BLaER1 treated with 17β-estradiol and CSF1 and Interleukin-3, amounts not matched to agents 10 nM and 100 nM (cell line): Measurements from ENCODE around the gene ZNF385A.
A peak's percentile ranks its signal among the peaks of the same experiment; 100 is the strongest.

Experiments
- H3K27ac ChIP-seq, 11 experiments: shearing (Covaris generic); formaldehyde crosslinking; 2 replicates each; pipeline ENCODE4 v1.8.1; 2022
- H3K27me3 ChIP-seq, 11 experiments: shearing (Covaris generic); formaldehyde crosslinking; 2 replicates each; pipeline ENCODE4 v1.8.1; 2022
- H3K36me3 ChIP-seq, 11 experiments: shearing (Covaris generic); formaldehyde crosslinking; 2 replicates each; pipeline ENCODE4 v1.8.1; 2022
- H3K4me1 ChIP-seq, 10 experiments: shearing (Covaris generic); formaldehyde crosslinking; 2 replicates each; pipeline ENCODE4 v1.8.1; 2022
- H3K4me2 ChIP-seq, 11 experiments: shearing (Covaris generic); formaldehyde crosslinking; 2 replicates each; pipeline ENCODE4 v1.8.1; 2022
- H3K4me3 ChIP-seq, 10 experiments: shearing (Covaris generic); formaldehyde crosslinking; 2 replicates each; pipeline ENCODE4 v1.8.1; 2022
- H3K9ac ChIP-seq, 11 experiments: shearing (Covaris generic); formaldehyde crosslinking; 2 replicates each; pipeline ENCODE4 v1.8.1; 2022
- H3K9me3 ChIP-seq, 11 experiments: shearing (Covaris generic); formaldehyde crosslinking; replicated peaks in 1 of 11; 2 replicates each; pipeline ENCODE4 v1.8.1; 2022
- H4K20me1 ChIP-seq, 11 experiments: shearing (Covaris generic); formaldehyde crosslinking; 2 replicates each; pipeline ENCODE4 v1.8.1; 2022
- Cebpa-rat ChIP-seq, 11 experiments: shearing (Covaris generic); IDR thresholded peaks; 2 replicates each; pipeline ENCODE4 v1.8.1; 2022

The ZNF385A gene

GRCh38 chr12:54377797-54378515 lies 6.6 kb downstream of the ZNF385A start:
- Histone ChIP-seq H3K27ac (0 out of 22 replicates have a peak overlapping the region, but pooled peaks of 1 of the 11 experiments have one; percentile 57), H3K36me3 (peaks cover 0 to 79% (median 44%) of the 10 kb centered on the region in 11 experiments; a peak in 15 of 22 replicates), H3K9me3 (no peaks in the 10 kb centered on the region), H3K4me1 (peaks cover 55 to 98% (median 81%) of the 10 kb centered on the region in 10 experiments), H3K4me3 (peak overlapping the region in 6 of 10 experiments; percentile 48 to 72 (median 60); a peak in 12 of 20 replicates), H3K27me3 (peaks cover 0 to 15% (median 0%) of the 10 kb centered on the region in 11 experiments; a peak in 5 of 22 replicates), H4K20me1 (peaks cover 0 to 71% (median 12%) of the 10 kb centered on the region in 11 experiments; a peak in 13 of 22 replicates), H3K9ac (peak overlapping the region in 7 of 11 experiments; percentile 67 to 82 (median 76); a peak in 12 of 22 replicates), H3K4me2 (peak overlapping the region; percentile 80 to 99 (median 97))
- no peak for TF ChIP-seq Cebpa-rat (IDR thresholded peaks at IDR 0.05)

GRCh38 chr12:54377007-54377406 lies 7.5 kb downstream of the ZNF385A start:
- no peak for TF ChIP-seq Cebpa-rat (IDR thresholded peaks at IDR 0.05)
- H3K4me1 ChIP-seq = peaks cover 63 to 98% (median 83%) of the 10 kb centered on the region in 10 experiments
- peaks cover 0 to 15% (median 0%) of the 10 kb centered on the region in 11 experiments; a peak in 5 of 22 replicates for H3K27me3 ChIP-seq
- peak overlapping the region in 2 of 11 experiments; percentile 68 to 73; a peak in 5 of 22 replicates for H3K9ac ChIP-seq
- peaks cover 0 to 83% (median 45%) of the 10 kb centered on the region in 11 experiments; a peak in 16 of 22 replicates for H3K36me3 ChIP-seq
- peak overlapping the region in 2 of 11 experiments; percentile 53 to 70; a peak in 1 of 22 replicates for H3K27ac ChIP-seq
- peaks cover 0 to 74% (median 12%) of the 10 kb centered on the region in 11 experiments; a peak in 13 of 22 replicates for H4K20me1 ChIP-seq
- no peaks in the 10 kb centered on the region for H3K9me3 ChIP-seq
- H3K4me3 ChIP-seq = no peak overlapping the region
- peak overlapping the region in 10 of 11 experiments; percentile 84 to 99 (median 96); a peak in 17 of 22 replicates for H3K4me2 ChIP-seq

- TF ChIP-seq Cebpa-rat (IDR thresholded peaks at IDR 0.05) = no peak
- peaks cover 67 to 98% (median 85%) of the 10 kb centered on the region in 10 experiments for H3K4me1 ChIP-seq
Observed at GRCh38 chr12:54376596-54376995, 7.9 kb downstream of the ZNF385A start.

GRCh38 chr12:54375259-54375579 lies 9.3 kb downstream of the ZNF385A start:
- H3K4me2 ChIP-seq = peak overlapping the region; percentile 84 to 99 (median 95)

More at GRCh38 chr12:54376596-54376995, 7.9 kb downstream of the ZNF385A start:
- peak overlapping the region in 7 of 11 experiments; percentile 53 to 72 (median 68); a peak in 6 of 22 replicates for H3K27ac ChIP-seq
- peaks cover 0 to 83% (median 48%) of the 10 kb centered on the region in 11 experiments; a peak in 17 of 22 replicates for H3K36me3 ChIP-seq
- peak overlapping the region; percentile 84 to 99 (median 95) for H3K4me2 ChIP-seq
- H3K9ac ChIP-seq = peak overlapping the region in 3 of 11 experiments; percentile 61 to 73 (median 68); a peak in 6 of 22 replicates
- no peaks in the 10 kb centered on the region for H3K9me3 ChIP-seq
- H4K20me1 ChIP-seq = peaks cover 0 to 78% (median 12%) of the 10 kb centered on the region in 11 experiments; a peak in 13 of 22 replicates
- H3K27me3 ChIP-seq = peaks cover 0 to 15% (median 0%) of the 10 kb centered on the region in 11 experiments; a peak in 5 of 22 replicates
- H3K4me3 ChIP-seq = no peak overlapping the region

GRCh38 chr12:54374562-54375258 lies 9.8 kb downstream of the ZNF385A start:
- H3K4me2 ChIP-seq = peak overlapping the region; percentile 84 to 99 (median 95)
- peaks cover 78 to 99% (median 95%) of the 10 kb centered on the region in 10 experiments for H3K4me1 ChIP-seq
- H3K27ac ChIP-seq = peak overlapping the region; percentile 53 to 72 (median 66); a peak in 21 of 22 replicates
- peaks cover 5 to 80% (median 54%) of the 10 kb centered on the region in 11 experiments; a peak in 19 of 22 replicates for H3K36me3 ChIP-seq
- peaks cover 0 to 15% (median 0%) of the 10 kb centered on the region in 11 experiments; a peak in 5 of 22 replicates for H3K27me3 ChIP-seq
- H3K9me3 ChIP-seq = no peaks in the 10 kb centered on the region
- no peak for TF ChIP-seq Cebpa-rat (IDR thresholded peaks at IDR 0.05)
- H3K4me3 ChIP-seq = peak overlapping the region in 3 of 10 experiments; percentile 9 to 31 (median 9); a peak in 5 of 20 replicates
- H4K20me1 ChIP-seq = peaks cover 0 to 69% (median 12%) of the 10 kb centered on the region in 11 experiments; a peak in 13 of 22 replicates
- H3K9ac ChIP-seq = peak overlapping the region; percentile 25 to 73 (median 57)

More at GRCh38 chr12:54375259-54375579, 9.3 kb downstream of the ZNF385A start:
- H4K20me1 ChIP-seq = peaks cover 0 to 73% (median 12%) of the 10 kb centered on the region in 11 experiments; a peak in 13 of 22 replicates
- H3K4me3 ChIP-seq = peak overlapping the region in 3 of 10 experiments; percentile 9 to 31 (median 9); a peak in 4 of 20 replicates
- H3K9ac ChIP-seq = peak overlapping the region; percentile 25 to 73 (median 57)
- H3K27me3 ChIP-seq = peaks cover 0 to 15% (median 0%) of the 10 kb centered on the region in 11 experiments; a peak in 5 of 22 replicates
- H3K27ac ChIP-seq = peak overlapping the region; percentile 53 to 72 (median 66); a peak in 21 of 22 replicates
- H3K36me3 ChIP-seq = peaks cover 3 to 83% (median 54%) of the 10 kb centered on the region in 11 experiments; a peak in 19 of 22 replicates
- peaks cover 78 to 98% (median 95%) of the 10 kb centered on the region in 10 experiments for H3K4me1 ChIP-seq
- TF ChIP-seq Cebpa-rat (IDR thresholded peaks at IDR 0.05) = no peak
- no peaks in the 10 kb centered on the region for H3K9me3 ChIP-seq

- H3K27me3 ChIP-seq = peaks cover 0 to 10% (median 0%) of the 10 kb centered on the region in 11 experiments; a peak in 5 of 22 replicates
- H3K4me1 ChIP-seq = peaks cover 79 to 99% (median 96%) of the 10 kb centered on the region in 10 experiments
- H3K9me3 ChIP-seq = no peaks in the 10 kb centered on the region
- peak overlapping the region in 4 of 10 experiments; percentile 6 to 20 (median 18); a peak in 4 of 20 replicates for H3K4me3 ChIP-seq
- no peak for TF ChIP-seq Cebpa-rat (IDR thresholded peaks at IDR 0.05)
- H3K4me2 ChIP-seq = peak overlapping the region; percentile 84 to 99 (median 95)
- H4K20me1 ChIP-seq = peaks cover 0 to 63% (median 6%) of the 10 kb centered on the region in 11 experiments; a peak in 12 of 22 replicates
- peaks cover 5 to 80% (median 54%) of the 10 kb centered on the region in 11 experiments; a peak in 19 of 22 replicates for H3K36me3 ChIP-seq
- peak overlapping the region; percentile 6 to 72 (median 66); a peak in 18 of 22 replicates for H3K27ac ChIP-seq
- H3K9ac ChIP-seq = peak overlapping the region; percentile 25 to 73 (median 57); a peak in 15 of 22 replicates
Observed at GRCh38 chr12:54373649-54374561, 10.6 kb downstream of the ZNF385A start.

GRCh38 chr12:54372113-54372806 lies 12.3 kb downstream of the ZNF385A start:
- Histone ChIP-seq H3K9ac (peak overlapping the region; percentile 14 to 61 (median 49); a peak in 19 of 22 replicates), H3K9me3 (no peaks in the 10 kb centered on the region), H3K36me3 (peaks cover 5 to 68% (median 48%) of the 10 kb centered on the region in 11 experiments; a peak in 19 of 22 replicates), H3K27ac (peak overlapping the region; percentile 21 to 70 (median 61); a peak in 20 of 22 replicates), H3K4me2 (peak overlapping the region; percentile 74 to 99 (median 95)), H3K27me3 (no peaks in the 10 kb centered on the region), H3K4me3 (peak overlapping the region in 7 of 10 experiments; percentile 1 to 45 (median 30); a peak in 9 of 20 replicates), H4K20me1 (peaks cover 0 to 49% (median 0%) of the 10 kb centered on the region in 11 experiments; a peak in 5 of 22 replicates), H3K4me1 (peaks cover 87 to 100% (median 98%) of the 10 kb centered on the region in 10 experiments)
- no peak for TF ChIP-seq Cebpa-rat (IDR thresholded peaks at IDR 0.05)
